PC-9 (cell line): ENCODE measurements around the gene FGF19.

Experiments used
- EZH2 ChIP-seq: fragments of 200-600 bp; sonication (generic); IDR thresholded peaks from 2 replicates; pipeline ENCODE4 v1.8.0; 2017; ENCODE audit warnings: antibody characterized with exemption, low read depth
- TF ChIP-seq, protein P1 (sequence below): fragments of 200-600 bp; sonication (generic); conservative IDR thresholded peaks from 2 replicates; pipeline ENCODE4 v1.6.1; 2017; ENCODE audit warnings: mixed run types, antibody characterized with exemption, mild to moderate bottlenecking, moderate library complexity

DNA sequence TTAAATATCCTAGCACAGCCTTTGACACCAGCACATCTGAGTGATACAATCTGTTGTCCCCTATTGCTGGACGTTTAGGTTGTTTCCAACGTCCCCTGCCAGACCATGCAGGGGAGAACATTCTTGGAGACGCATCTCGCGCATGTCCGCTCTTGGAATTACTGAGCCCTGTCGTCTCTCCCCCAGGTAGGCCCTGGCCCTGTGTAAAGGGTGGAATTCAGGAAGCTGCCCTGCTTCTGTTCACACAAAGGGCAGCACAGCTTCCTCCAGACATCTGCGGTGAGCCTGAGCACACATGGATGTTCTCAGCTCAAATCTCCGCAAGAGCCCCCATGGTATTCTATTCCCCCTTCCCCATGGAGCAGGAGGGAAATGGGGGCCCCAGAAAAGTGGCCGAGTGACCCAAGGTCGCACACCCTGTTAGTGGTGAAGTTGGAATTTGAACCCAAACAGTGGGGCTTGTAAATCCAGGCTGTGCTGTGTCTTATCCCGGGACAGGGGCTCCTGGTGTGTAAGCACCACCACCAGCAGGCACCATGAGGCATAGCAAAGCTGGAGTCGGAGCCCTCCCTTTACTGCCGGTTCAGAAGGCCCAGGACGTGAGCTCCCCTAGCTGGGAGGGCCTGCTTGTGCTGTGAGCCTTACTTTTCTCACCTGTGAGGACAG is 5.0 kb upstream of the FGF19 start:
- TF ChIP-seq, protein P1, sequence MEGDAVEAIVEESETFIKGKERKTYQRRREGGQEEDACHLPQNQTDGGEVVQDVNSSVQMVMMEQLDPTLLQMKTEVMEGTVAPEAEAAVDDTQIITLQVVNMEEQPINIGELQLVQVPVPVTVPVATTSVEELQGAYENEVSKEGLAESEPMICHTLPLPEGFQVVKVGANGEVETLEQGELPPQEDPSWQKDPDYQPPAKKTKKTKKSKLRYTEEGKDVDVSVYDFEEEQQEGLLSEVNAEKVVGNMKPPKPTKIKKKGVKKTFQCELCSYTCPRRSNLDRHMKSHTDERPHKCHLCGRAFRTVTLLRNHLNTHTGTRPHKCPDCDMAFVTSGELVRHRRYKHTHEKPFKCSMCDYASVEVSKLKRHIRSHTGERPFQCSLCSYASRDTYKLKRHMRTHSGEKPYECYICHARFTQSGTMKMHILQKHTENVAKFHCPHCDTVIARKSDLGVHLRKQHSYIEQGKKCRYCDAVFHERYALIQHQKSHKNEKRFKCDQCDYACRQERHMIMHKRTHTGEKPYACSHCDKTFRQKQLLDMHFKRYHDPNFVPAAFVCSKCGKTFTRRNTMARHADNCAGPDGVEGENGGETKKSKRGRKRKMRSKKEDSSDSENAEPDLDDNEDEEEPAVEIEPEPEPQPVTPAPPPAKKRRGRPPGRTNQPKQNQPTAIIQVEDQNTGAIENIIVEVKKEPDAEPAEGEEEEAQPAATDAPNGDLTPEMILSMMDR, result no peak
- TF ChIP-seq EZH2, result no peak
